Activated naive CD4-positive, alpha-beta T cell treated with Interleukin-2 at 50 U/mL for 16 hours (primary cell): Measurements from ENCODE around the gene STK17A.

Experiments
- DNase-seq: peaks from one replicate; pipeline ENCODE4 v3.0.0-alpha.2; 2020

Gene STK17A

GRCh38 chr7:43637114-43637806 lies 54.4 kb downstream of the STK17A start:
- DNase-seq, result no peak

GRCh38 chr7:43639858-43640491 lies 57.1 kb downstream of the STK17A start:
- DNase-seq, result no peak

DNA sequence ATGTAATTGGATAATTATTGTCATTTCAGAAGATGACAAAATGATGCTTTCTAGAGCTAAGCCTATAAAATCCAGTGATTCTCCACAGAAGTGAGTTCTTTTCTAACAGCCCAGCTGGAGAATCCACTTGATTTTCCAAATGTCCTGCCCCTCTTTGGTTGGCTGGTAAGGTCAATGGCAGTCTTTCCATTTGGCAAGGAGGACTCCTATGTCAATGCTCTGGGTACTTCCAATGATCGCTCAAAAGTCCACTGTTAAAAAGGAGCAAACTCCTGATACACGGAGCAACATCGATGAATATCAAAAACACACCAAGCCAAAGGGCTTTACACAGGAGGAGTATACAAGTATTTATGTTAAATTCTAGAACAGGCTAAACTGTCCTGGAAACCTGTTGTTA lies 57.8 kb downstream of the STK17A start:
- DNase-seq, result no peak

GRCh38 chr7:43642897-43643630 lies 60.2 kb downstream of the STK17A start:
- DNase-seq, result no peak

DNA sequence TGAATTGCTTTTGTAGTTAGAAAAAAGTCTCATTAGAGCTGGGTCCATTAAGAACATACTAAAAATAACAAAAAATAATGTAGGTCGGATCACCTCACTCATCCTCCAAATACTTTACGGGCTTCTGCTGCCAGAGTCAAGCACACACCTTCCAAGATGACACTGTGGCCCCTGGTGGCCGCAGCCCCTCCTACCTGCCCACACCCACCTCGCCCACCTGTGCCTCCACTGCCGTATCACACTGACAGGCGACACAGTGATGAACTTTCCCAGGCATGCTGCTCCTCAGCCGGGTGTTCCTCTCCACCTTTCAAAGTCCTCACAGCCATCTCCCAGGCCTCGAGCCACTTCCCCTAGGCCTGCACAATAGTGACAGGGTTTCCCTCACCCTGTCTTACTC lies 60.9 kb downstream of the STK17A start:
- DNase-seq, result no peak

- no peak for DNase-seq
Observed at GRCh38 chr7:43645699-43646226, 62.9 kb downstream of the STK17A start.

- no peak for DNase-seq
Observed at GRCh38 chr7:43646603-43647338, 63.9 kb downstream of the STK17A start.

- no peak for DNase-seq
Observed at GRCh38 chr7:43647339-43647672, 64.4 kb downstream of the STK17A start.

- DNase-seq, result peak; percentile 53
Observed at GRCh38 chr7:43647673-43648472, 65.0 kb downstream of the STK17A start.

GRCh38 chr7:43648473-43649406 lies 65.8 kb downstream of the STK17A start:
- peak; percentile 60 for DNase-seq

- peak; percentile 57 for DNase-seq
Observed at GRCh38 chr7:43649755-43650274, 66.9 kb downstream of the STK17A start.

- no peak for DNase-seq
Observed at GRCh38 chr7:43650457-43651052, 67.6 kb downstream of the STK17A start.

- no peak for DNase-seq
Observed at GRCh38 chr7:43652364-43652763, 69.5 kb downstream of the STK17A start.

DNA sequence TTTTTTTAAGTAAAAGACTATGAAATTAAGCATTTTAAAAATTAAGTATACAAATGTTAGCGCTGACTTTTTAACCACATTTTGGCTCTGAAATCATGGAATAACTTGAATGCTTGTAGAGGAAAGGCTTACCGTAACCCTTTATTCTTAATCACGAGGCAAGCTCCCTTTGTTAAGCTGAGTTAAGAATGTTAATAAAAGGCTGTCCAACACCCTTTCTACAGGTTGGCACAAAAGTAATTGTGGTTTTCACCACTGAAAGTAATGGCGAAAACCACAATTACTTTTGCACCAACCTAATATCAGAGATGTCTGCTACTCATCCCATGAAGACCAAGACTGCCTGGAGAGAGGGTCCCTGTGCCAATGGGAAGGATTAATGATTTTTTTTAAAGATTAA lies 70.6 kb downstream of the STK17A start:
- DNase-seq, result no peak

DNA sequence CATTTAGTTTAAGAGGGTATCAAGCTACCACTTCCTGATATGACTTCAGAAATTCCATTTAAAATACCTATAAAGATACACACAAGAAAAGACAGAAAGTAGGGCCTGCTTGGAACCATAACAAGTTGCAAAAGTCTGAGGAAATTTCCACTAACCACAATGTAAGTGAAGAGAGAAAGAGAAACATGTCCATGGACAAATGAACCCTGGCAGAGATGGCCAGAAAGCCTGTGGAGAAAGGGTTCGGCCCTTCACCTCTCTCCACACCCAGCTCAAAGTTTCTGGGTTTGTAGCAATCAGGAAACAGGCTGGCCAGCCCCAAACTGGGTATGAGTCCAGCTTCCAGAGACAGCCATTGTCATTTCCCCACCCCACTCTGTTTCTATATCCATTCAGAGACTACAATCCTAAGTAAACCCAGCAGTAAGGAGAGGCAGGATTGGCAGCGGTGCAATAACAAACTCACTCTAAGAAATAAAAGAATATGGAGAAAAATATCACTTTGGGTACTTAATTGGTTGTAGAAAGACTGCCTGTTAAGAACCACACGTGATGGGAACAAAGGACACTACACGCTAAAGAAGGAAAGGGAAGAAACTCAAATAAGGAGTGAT lies 71.1 kb downstream of the STK17A start:
- DNase-seq, result no peak

DNA sequence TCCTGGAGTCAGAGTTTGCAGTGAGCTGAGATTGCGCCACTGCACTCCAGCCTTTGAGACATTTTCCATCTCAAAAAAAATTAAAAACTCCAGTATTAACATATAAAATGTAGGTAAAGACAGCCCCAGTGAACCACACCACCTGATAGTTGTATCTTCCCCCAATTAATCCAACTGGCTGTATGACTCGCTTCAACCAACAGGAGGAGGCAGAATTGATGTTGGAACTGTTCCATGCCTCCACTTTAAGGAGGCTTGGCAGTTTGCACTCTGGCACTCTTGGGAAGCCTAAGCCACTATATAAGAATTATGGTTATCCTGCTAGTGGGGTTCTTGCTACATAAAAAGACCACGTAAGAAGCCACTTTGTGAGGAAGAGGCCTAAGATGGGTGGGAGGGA lies 72.7 kb downstream of the STK17A start:
- no peak for DNase-seq

- no peak for DNase-seq
Observed at GRCh38 chr7:43656997-43657396, 74.1 kb downstream of the STK17A start.

DNA sequence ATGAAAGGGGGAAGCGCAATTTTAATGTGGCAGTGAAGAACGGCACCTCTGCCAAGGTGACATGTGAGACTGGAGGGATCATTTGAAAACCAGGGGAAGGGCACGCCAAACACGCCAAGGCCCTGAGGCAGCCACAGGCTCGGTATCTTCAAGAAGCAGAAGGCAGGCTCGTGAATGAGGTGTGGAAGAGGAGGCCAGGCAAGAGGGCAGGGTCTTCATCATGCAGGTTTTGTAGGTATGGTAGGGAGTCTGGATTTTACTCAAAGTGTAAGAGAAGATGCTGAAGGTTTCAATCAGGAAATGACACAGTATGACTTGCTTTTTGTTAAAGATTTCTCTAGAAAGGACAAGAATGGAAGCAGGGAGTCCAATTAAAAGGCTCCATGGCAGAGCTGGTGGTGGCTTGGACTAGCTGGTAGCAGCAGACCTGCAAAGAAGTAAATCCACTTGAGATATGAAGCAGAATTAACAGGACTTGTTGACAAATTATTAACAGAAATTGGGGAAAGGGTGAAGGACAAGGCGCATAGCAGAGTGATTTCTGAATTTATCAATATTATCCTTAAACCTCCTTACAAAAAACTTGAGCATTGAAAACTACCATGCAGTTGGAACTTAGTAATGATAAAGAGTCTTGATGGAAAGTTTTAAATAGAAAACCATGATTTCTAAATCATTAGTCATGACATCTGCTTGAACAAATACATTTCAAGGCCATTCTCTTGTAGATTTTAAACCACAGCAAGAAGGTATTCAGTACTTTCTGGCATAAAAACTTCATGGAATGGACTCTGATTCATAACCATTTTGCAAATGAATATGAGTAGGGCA lies 76.0 kb downstream of the STK17A start:
- peak; percentile 43 for DNase-seq

DNA sequence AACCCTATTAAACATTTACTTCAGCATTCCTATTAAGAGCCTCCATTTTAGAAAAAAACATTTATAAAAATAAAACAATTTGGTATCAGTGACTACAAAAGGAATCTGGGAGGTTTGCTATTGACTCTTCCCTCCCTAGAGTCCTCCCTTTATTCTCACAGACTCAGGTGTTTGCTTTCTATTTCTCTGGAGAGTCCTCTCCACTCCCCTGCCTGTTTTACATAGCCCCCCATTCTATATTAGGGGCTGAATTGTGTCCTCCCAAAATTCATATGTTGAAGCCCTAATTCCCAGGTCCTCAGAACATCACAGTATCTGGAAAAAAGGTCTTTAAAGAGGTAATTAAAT lies 76.6 kb downstream of the STK17A start:
- DNase-seq, result no peak
